Measurements from ENCODE around the gene DIP2C. TPM values are rescaled to one million over a fixed set of nuclear protein-coding genes. Genes with fewer than 3 reads are reported as not detected.
"Not testable (repeated sequence)": the region's sequence is repeated elsewhere in the genome, so short reads cannot be mapped to it uniquely, and the experiment has no call there.

Gene DIP2C
- total RNA-seq, 1 experiment from 2014 or later: 4.6 TPM

- DNase-seq (ENCODE audit: low read depth): no peak
Measured at GRCh38 chr10:356452-356851, 333.0 kb downstream of the DIP2C start.

GRCh38 chr10:354901-355617 is 334.4 kb downstream of the DIP2C start:
- DNase-seq (ENCODE audit: low read depth): no peak

GRCh38 chr10:352476-353235 is 336.8 kb downstream of the DIP2C start:
- no peak for DNase-seq (ENCODE audit: low read depth)

DNA sequence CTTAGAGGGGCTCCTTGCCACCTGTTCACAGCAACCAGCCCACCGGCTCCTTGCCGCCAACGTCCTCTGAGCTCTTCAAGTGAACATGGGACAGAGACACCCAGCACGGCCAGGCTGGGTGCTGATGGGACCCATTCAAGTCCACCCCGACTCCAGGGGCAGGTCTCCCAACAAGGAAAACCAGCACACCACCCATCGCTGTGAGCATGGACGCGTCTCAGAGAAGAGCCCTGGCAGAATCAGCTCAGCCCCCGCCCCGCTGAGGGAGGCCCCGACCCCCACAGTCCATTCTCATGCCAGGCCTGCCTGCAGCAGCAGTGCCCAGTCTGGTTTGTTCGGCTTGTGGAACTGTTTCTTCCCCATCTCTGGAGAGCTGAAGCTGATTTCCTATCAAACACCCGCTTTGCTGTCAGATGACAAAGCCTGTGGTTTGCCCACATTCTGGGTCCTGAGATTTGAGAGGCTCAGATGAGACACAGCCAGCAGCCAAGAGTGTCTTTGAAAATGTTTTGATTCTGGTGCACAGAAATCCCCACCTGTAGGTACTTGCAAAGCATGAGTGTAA is 337.6 kb downstream of the DIP2C start:
- DNase-seq (ENCODE audit: low read depth): no peak

DNA sequence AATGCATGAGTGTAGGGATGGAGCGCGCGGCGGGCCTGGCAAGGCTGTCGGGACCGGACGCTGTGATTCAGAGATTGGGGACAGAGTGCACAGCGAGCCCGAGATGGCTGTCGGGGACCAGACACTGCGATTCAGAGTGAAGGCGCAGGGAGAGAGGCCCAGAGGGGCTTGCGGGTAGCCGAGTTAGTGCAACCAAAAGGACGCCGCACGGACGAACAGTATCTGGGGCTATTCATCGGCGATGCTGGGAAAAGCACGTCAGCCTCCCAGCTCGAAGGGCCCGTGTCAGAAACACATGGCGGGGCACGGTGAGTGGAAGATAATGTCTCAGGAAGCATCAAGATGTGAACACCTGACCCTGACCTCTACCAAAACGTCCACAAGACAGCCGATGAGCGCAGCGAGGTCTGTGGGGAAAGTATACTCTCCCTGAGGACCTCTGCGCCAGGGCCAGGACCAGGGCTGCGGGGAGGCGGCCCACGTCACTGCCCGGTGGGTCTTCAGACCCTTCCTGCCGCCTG is 338.4 kb downstream of the DIP2C start:
- no peak for DNase-seq (ENCODE audit: low read depth)

GRCh38 chr10:349081-349480 is 340.4 kb downstream of the DIP2C start:
- DNase-seq (ENCODE audit: low read depth): no peak

DNA sequence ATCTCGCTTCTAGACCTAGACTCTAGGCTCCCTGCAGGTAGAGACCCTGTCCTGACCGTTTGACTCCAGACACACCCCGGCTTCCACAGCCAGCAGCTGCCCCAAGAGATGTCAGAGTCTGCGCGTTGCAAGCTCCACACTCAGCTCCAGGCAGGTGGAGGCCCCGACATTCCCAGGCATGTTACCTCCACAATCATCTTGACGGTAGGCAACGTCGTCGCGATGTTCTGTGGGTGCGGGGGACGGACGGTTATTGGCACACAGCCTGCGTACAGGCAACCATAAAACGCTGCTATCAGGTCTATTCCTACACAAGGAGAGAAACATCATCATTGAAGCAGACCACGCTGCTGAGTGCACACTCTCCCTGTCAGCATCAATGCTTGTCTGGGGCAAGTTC is 341.0 kb downstream of the DIP2C start:
- no peak for DNase-seq (ENCODE audit: low read depth)

DNA sequence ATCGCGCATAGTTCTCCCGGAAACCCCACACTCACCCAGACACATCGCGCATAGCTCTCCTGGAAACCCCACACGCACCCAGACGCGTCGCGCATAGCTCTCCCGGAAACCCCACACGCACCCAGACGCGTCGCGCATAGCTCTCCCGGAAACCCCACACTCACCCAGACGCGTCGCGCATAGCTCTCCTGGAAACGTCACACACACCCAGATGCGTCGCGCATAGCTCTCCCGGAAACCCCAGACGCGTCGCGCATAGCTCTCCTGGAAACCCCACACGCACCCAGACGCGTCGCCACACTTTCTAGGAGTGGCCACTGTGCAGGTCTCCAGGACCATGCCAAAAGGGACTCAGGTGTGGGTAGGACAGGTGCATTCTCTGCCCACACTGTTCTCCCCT is 341.7 kb downstream of the DIP2C start:
- not testable (repeated sequence) for DNase-seq (ENCODE audit: low read depth)

DNA sequence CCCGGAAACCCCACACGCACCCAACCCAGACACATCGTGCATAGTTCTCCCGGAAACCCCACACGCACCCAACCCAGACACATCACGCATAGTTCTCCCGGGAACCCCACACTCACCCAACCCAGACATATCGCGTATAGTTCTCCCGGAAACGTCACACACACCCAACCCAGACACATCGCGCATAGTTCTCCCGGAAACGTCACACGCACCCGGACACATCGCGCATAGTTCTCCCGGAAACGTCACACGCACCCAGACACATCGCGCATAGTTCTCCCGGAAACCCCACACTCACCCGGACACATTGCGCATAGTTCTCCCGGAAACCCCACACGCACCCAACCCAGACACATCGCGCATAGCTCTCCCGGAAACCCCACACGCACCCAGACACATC is 342.3 kb downstream of the DIP2C start:
- not testable (repeated sequence) for DNase-seq (ENCODE audit: low read depth)

GRCh38 chr10:344582-345200 is 344.8 kb downstream of the DIP2C start:
- no peak for DNase-seq (ENCODE audit: low read depth)

DNA sequence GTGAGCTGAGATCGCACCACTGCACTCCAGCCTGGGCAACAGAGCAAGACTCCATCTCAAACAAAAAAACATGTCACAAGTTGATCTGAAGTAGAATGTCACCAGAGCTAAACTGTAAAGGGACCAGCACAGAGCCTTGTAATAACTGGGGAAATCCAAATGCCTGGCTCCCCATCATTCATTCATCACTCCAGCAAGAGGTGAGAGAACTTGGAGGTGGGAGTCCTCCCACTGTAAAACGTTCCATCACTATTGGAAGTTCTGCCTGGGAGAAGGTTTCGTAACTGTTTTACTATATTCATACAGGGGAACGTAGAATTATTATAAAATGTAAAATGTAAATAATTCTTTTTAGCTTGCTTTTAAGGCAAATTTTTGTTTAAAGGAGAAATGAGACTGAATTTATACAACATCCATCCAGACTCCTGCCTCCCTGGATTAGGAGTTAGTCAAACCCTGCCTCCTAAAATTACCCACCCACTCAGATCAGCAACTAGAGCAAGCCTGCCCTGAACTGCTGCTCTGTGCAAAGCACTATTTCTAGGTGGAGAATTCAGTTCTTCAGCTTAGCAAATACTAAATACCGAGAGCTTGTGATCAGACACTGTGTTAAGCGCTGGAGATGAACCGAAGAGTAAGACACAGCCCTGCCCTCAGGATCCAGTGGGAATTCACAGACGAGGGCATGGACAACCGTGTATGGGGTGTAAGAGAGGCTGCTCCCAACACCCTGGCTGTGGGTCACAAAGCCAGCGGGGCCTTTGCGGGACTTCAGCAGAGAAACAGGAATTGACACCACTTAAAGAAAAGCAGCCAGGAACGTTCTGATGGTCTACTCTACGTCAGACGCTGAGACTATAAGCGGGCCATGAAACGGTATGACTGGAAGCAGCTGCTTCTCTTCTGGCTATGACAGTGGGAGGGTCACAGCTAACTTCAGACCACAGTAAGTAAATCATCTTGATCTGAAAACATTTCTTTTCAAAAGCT is 345.9 kb downstream of the DIP2C start:
- DNase-seq (ENCODE audit: low read depth): no peak

DNA sequence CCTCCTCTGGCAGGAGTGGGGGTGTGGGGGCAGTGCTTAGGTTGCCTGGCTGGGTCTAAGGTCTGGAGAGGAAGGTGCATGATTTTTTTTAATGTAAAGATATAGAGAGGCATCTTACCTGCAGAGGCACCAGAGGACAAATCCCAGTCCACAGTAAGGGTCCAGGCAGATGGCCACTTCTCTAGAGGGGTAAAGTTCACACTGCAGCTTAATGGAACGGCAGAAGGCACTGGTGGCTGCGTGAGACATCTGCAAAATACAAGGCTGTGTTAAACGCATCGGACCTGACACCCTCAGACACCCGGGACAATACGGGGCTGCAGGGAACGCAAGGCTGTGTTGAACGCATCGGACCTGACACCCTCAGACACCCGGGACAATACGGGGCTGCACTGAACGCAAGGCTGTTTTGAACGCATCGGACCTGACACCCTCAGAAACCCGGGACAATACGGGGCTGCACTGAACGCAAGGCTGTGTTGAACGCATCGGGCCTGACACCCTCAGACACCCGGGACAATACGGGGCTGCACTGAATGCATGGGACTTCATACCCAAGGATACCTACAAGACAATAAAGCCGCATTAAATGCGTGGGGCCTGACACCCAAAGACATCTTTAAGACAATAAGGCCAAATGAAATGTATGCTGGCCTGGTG is 348.3 kb downstream of the DIP2C start:
- no peak for DNase-seq (ENCODE audit: low read depth)

- no peak for DNase-seq (ENCODE audit: low read depth)
Measured at GRCh38 chr10:340646-341045, 348.8 kb downstream of the DIP2C start.

- DNase-seq (ENCODE audit: low read depth): no peak
Measured at GRCh38 chr10:339038-339391, 350.5 kb downstream of the DIP2C start.

DNA sequence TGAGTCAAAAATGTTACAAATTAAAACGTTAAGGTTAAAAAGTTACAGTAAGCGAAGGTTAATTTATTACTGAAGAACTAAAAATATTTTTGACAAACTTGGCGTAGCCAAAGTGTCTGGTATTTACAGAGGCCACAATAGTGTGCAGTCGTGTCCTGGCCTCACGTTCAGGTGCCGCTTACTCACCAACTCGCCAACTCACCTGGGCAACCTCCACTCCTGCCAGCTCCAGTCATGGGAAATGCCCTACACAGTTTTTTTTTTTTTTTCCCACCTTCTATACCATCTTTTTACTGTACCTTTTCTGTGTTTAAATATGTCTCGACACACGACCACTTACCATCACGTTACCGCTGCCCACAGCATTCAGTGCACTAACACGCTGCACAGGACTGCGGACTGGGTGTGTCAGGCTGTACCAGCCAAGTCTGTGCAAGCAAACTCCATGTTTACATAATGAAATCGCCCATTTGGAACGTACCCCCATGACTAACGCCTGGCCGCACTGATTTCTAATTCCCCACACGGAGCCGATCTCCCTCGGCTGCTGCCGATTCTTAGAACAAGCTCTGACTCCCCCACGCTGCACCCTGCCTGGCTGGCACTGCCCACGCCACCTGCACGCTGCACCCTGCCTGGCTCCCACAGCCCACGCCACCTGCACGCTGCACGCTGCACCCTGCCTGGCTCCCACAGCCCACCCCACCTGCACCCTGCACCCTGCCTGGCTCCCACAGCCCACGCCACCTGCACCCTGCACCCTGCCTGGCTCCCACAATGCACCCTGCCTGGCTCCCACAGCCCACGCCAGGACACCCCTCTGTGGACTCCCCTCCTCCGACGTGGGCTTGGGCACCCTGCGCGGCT is 351.1 kb downstream of the DIP2C start:
- DNase-seq (ENCODE audit: low read depth): no peak

DNA sequence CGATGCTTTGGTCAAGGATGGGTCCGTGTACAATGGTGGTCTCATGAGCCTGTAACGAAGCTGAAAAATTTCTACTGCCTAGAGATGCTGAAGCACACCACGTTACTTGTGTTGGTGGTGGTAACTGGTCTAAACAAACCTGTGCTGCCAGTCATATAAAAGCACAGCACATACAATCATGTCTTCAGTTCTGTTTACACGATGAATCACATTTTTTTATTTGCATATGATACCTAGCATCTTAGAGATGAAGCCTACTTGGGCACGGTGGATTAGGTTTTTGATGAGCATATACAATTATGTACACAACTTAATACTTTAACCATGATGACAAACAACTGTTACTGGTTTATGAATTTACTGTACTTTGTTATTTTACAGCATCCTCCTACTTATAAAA is 353.2 kb downstream of the DIP2C start:
- DNase-seq (ENCODE audit: low read depth): no peak

DNA sequence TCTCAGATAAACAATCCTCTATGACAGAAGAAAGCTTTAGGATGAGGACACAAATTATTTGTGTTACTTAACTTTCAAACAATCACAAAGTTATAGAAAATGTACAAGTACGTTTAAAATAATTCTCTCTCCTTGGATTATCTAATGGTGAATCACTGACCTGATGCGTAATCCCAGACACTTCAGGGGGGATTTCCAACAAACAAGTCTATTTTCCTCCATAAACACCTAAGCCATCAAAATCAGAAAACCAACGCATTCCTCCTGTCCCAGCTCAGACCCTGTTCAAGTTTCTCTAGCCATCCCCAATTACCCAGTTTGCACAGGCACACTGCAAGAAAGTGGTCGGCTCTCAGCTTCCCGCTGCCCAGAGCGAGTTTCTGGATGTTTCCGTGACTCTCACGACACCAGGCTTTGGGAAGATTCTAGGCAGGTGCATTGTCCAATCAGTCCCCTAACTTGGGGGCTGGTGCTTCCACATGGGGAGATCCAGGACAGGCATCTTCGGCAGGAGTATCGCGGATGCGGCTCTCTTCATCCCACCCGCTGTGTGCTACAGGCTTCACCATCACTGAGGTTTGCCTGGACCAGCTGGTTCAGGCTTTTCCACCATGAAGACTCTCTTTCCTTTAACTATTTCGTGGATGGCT is 354.2 kb downstream of the DIP2C start:
- DNase-seq (ENCODE audit: low read depth): no peak

DNA sequence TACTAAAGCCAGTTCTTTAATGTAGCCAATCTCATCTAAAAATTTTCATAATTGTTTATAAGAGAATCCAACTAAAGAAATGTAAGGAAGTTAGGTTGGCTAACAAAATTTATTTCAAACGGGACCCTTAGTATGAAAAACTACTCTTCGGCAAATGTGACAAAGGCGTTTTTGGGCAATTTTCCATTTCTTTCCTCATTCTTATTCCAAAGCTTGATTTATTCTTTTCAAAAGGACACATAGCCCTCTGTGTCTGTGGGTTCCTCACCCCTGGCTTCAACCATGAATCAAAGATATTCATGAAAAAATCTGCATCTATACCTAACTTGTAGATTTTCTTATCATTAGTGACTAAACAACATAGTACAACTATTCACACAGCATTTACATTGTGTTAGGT is 358.3 kb downstream of the DIP2C start:
- no peak for DNase-seq (ENCODE audit: low read depth)
